PC-9 (cell line): ENCODE data around the gene PTPRM.

Experiments
- EZH2 ChIP-seq: fragments of 200-600 bp; sonication (generic); IDR thresholded peaks from 2 replicates; pipeline ENCODE4 v1.8.0; 2017; ENCODE audit warnings: antibody characterized with exemption, low read depth
- TF ChIP-seq, protein P1 (sequence below): fragments of 200-600 bp; sonication (generic); conservative IDR thresholded peaks from 2 replicates; pipeline ENCODE4 v1.6.1; 2017; ENCODE audit warnings: mixed run types, antibody characterized with exemption, mild to moderate bottlenecking, moderate library complexity

DNA sequence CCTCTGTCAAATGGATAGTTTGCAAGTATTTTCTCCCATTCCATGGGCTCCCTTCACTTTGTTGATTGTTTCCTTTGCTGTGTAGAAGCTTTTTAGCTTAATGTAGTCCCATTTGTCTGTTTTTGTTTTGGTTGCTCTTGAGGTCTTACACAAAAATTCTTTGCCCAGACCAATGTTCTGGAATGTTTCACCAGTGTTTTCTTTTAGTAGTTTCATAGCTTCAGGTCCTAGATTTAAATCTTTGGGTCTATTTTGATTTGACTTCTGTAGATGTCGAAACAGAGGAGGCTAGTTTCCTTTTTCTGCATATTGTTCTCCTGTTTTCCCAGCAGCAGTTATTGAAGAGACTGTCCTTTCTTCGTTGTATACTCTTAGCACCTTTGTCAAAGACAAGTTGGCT lies 351.6 kb downstream of the PTPRM start:
- TF ChIP-seq, protein P1, sequence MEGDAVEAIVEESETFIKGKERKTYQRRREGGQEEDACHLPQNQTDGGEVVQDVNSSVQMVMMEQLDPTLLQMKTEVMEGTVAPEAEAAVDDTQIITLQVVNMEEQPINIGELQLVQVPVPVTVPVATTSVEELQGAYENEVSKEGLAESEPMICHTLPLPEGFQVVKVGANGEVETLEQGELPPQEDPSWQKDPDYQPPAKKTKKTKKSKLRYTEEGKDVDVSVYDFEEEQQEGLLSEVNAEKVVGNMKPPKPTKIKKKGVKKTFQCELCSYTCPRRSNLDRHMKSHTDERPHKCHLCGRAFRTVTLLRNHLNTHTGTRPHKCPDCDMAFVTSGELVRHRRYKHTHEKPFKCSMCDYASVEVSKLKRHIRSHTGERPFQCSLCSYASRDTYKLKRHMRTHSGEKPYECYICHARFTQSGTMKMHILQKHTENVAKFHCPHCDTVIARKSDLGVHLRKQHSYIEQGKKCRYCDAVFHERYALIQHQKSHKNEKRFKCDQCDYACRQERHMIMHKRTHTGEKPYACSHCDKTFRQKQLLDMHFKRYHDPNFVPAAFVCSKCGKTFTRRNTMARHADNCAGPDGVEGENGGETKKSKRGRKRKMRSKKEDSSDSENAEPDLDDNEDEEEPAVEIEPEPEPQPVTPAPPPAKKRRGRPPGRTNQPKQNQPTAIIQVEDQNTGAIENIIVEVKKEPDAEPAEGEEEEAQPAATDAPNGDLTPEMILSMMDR: no peak
- no peak for TF ChIP-seq EZH2
